WI38 (cell line): ENCODE measurements around the gene WASL.
"Not testable (repeated sequence)": the region's sequence is repeated elsewhere in the genome, so short reads cannot be mapped to it uniquely, and the experiment has no call there.

Experiments used
- H3K4me3 ChIP-seq: 2 replicates; pipeline ENCODE4 v1.5.1; 2011; ENCODE audit warnings: low read depth, mild to moderate bottlenecking, control low read depth, low read length
- CTCF ChIP-seq: IDR thresholded peaks from 2 replicates; pipeline ENCODE4 v1.5.1; 2012; ENCODE audit warnings: low read depth, mild to moderate bottlenecking, control low read depth, low read length

The WASL gene

GRCh38 chr7:123732413-123733091 lies 16.3 kb downstream of the WASL start:
- H3K4me3 ChIP-seq, result no peak overlapping the region
- no peak for TF ChIP-seq CTCF

DNA sequence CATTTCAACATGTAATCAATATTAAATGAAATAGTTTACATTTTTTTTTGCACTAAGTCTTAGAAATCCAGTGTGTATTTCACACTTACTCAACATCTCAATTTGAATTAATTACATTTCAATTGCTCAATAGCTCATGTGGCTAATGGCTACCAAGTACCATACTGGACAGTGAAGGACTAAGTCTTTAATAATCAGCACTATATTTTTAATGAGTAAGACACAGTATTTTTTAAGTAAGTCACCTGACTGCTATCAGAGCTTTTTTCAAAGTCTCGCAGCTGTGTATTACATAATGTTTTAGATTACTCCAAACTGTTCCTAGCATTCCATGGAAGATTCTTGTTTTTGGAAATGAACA lies 19.6 kb downstream of the WASL start:
- TF ChIP-seq CTCF, result no peak
- no peak overlapping the region for H3K4me3 ChIP-seq

DNA sequence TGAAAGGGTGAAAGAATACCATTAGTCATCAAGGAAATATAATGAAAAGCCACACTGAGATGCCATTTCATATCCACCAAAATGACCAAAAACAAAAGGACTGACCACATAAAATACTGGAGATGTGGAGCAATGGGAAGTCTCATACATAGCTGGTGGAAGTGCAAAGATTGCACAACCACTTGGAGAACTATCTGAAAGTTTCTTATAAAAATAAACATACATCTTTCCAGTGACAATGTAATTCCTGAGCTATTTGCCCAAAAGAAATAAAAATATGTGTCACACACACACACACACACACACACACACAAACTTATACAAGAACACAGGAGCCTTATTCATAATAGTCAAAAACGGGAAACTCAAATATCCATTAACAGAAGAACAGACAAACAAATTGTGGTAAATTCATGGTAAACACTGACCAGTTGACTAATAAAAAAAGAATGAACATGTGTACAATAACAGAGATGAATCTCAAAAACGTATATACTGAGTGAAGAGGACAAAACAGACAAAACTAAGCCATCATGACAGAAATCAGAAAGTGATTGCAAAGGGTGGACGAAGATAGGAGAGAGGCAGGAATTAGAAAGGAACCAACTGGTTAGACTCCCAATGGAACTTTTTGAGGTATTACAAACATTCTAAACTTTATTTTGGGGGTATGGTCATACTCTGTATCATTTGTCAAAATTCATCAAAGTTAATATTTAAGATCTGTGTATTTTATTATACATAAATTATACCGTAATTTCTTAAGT lies 21.5 kb downstream of the WASL start:
- H3K4me3 ChIP-seq, result no peak overlapping the region
- TF ChIP-seq CTCF, result no peak

GRCh38 chr7:123725586-123726171 lies 23.1 kb downstream of the WASL start:
- TF ChIP-seq CTCF, result no peak
- no peak overlapping the region for H3K4me3 ChIP-seq

GRCh38 chr7:123724817-123725253 lies 24.0 kb downstream of the WASL start:
- TF ChIP-seq CTCF, result no peak
- no peak overlapping the region for H3K4me3 ChIP-seq

GRCh38 chr7:123723913-123724312 lies 24.9 kb downstream of the WASL start:
- TF ChIP-seq CTCF, result no peak

GRCh38 chr7:123720527-123720926 lies 28.3 kb downstream of the WASL start:
- H3K4me3 ChIP-seq, result not testable (repeated sequence)

More at GRCh38 chr7:123723913-123724312, 24.9 kb downstream of the WASL start:
- no peak overlapping the region for H3K4me3 ChIP-seq
